ENCODE measurements around the gene FOSB.

FOSB gene
- 1,896 to 10,907 (median 7,348) reads per million in 3 donors for total RNA-seq

DNA sequence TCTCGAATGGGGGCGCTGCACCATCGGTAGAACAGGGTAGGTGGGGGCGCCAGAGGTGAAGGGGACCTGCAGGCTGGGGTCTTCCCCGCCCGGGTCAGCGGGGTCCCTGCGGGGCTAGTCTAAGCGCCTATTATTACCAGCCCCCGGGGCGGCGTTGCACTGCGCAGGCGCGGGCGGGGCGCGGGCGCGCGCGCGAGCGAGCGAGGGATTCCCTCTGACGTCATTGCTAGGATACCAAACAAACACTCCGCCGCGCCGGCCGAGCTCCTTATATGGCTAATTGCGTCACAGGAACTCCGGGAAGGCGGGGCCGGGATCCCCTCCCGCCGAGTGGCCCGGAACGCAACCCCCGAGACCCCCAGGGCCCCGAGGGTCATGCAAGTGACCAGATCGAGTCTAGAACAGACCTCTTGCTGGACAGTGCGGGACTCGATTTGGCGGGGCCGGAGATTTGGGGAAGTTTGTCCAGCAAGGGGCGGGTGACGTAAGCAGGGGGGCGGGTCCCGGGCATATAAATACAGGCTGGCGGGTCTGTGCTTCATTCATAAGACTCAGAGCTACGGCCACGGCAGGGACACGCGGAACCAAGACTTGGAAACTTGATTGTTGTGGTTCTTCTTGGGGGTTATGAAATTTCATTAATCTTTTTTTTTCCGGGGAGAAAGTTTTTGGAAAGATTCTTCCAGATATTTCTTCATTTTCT lies at the start of gene FOSB:
TSS of gene FOSB (plus strand) at position 541 of the 703 bp plus-strand sequence. CDS start 591 bp downstream, outside the sequence.
- no peaks in the 10 kb centered on the region for H3K27me3 ChIP-seq (replicated peaks; ENCODE audit: control insufficient read depth, insufficient read depth, low read length, poor library complexity, severe bottlenecking)
- no peaks in the 10 kb centered on the region for H3K9me3 ChIP-seq (ENCODE audit: control insufficient read depth, low read length)
- H3K4me3 ChIP-seq (ENCODE audit: insufficient read depth, low read depth, low read length, poor library complexity, severe bottlenecking): peak within 1 kb of the TSS; percentile 91
- peaks cover 14% of the 10 kb centered on the region for H3K4me1 ChIP-seq (ENCODE audit: control insufficient read depth, insufficient read depth, low read length, poor library complexity, severe bottlenecking)
- peak within 1 kb of the TSS; percentile 99 for H3K27ac ChIP-seq (ENCODE audit: insufficient read depth, low read length, poor library complexity, severe bottlenecking)
- peak; percentile 91 to 96 (median 95) for DNase-seq
- peaks cover 8% of the 10 kb centered on the region for H3K36me3 ChIP-seq (ENCODE audit: control insufficient read depth, insufficient read depth, low read length)

DNA sequence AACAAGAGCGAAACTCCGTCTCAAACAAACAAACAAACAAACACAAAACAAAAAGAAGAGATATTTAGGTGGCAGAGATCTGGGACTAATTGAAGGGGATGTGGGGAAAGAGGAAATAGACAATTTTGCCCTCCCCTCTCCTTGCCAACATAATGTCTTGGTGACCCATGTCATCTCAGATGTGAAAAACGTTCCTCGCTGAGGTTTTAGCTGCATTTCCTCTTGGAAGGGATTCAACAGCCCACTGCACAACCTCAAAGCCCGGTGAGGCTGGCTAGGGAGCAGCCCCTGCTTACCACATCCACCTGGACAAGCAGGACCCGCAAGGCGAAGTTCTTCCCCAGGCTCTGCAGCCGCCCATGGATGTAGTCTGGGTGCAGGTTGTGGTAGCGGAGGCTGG lies 49.0 kb upstream of the FOSB start:
- Histone ChIP-seq H3K4me1 (ENCODE audit: control insufficient read depth, insufficient read depth, low read length, poor library complexity, severe bottlenecking) (peaks cover 14% of the 10 kb centered on the region), H3K9me3 (ENCODE audit: control insufficient read depth, low read length) (no peaks in the 10 kb centered on the region), H3K27me3 (replicated peaks; ENCODE audit: control insufficient read depth, insufficient read depth, low read length, poor library complexity, severe bottlenecking) (no peaks in the 10 kb centered on the region), H3K27ac (ENCODE audit: insufficient read depth, low read length, poor library complexity, severe bottlenecking) (no peak overlapping the region), H3K36me3 (ENCODE audit: control insufficient read depth, insufficient read depth, low read length) (peaks cover 26% of the 10 kb centered on the region), H3K4me3 (ENCODE audit: insufficient read depth, low read depth, low read length, poor library complexity, severe bottlenecking) (no peak overlapping the region)
- DNase-seq: no peak

GRCh38 chr19:45419396-45419795 lies 48.4 kb upstream of the FOSB start:
- H3K27me3 ChIP-seq (replicated peaks; ENCODE audit: control insufficient read depth, insufficient read depth, low read length, poor library complexity, severe bottlenecking): no peaks in the 10 kb centered on the region
- H3K36me3 ChIP-seq (ENCODE audit: control insufficient read depth, insufficient read depth, low read length): peaks cover 22% of the 10 kb centered on the region
- no peak overlapping the region for H3K4me3 ChIP-seq (ENCODE audit: insufficient read depth, low read depth, low read length, poor library complexity, severe bottlenecking)
- H3K9me3 ChIP-seq (ENCODE audit: control insufficient read depth, low read length): no peaks in the 10 kb centered on the region
- no peak overlapping the region for H3K27ac ChIP-seq (ENCODE audit: insufficient read depth, low read length, poor library complexity, severe bottlenecking)
- peaks cover 20% of the 10 kb centered on the region for H3K4me1 ChIP-seq (ENCODE audit: control insufficient read depth, insufficient read depth, low read length, poor library complexity, severe bottlenecking)
- no peak for DNase-seq

DNA sequence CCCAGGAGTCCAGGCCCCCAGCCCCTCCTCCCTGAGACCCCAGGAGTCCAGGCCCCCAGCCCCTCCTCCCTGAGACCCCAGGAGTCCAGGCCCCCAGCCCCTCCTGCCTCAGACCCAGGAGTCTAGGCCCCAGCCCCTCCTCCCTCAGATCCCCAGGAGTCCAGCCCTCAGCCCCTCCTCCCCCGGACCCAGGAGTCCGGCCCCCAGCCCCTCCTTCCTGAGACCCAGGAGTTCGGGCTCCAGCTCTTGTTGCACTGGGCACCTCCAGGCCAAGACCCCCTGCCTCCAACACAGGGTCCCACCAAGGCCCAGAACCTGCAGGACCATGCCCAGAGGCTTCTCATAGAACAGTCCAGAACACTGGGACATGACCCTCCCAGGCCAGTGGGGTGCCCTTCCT lies 47.9 kb upstream of the FOSB start:
- H3K27ac ChIP-seq (ENCODE audit: insufficient read depth, low read length, poor library complexity, severe bottlenecking): no peak overlapping the region
- no peaks in the 10 kb centered on the region for H3K9me3 ChIP-seq (ENCODE audit: control insufficient read depth, low read length)
- no peak for DNase-seq
- H3K27me3 ChIP-seq (replicated peaks; ENCODE audit: control insufficient read depth, insufficient read depth, low read length, poor library complexity, severe bottlenecking): no peaks in the 10 kb centered on the region
- H3K4me1 ChIP-seq (ENCODE audit: control insufficient read depth, insufficient read depth, low read length, poor library complexity, severe bottlenecking): peaks cover 20% of the 10 kb centered on the region
- peaks cover 17% of the 10 kb centered on the region for H3K36me3 ChIP-seq (ENCODE audit: control insufficient read depth, insufficient read depth, low read length)
- no peak overlapping the region for H3K4me3 ChIP-seq (ENCODE audit: insufficient read depth, low read depth, low read length, poor library complexity, severe bottlenecking)

- no peaks in the 10 kb centered on the region for H3K9me3 ChIP-seq (ENCODE audit: control insufficient read depth, low read length)
- no peak overlapping the region for H3K4me3 ChIP-seq (ENCODE audit: insufficient read depth, low read depth, low read length, poor library complexity, severe bottlenecking)
- H3K27me3 ChIP-seq (replicated peaks; ENCODE audit: control insufficient read depth, insufficient read depth, low read length, poor library complexity, severe bottlenecking): no peaks in the 10 kb centered on the region
- DNase-seq: no peak
- peaks cover 20% of the 10 kb centered on the region for H3K4me1 ChIP-seq (ENCODE audit: control insufficient read depth, insufficient read depth, low read length, poor library complexity, severe bottlenecking)
- peaks cover 17% of the 10 kb centered on the region for H3K36me3 ChIP-seq (ENCODE audit: control insufficient read depth, insufficient read depth, low read length)
- H3K27ac ChIP-seq (ENCODE audit: insufficient read depth, low read length, poor library complexity, severe bottlenecking): no peak overlapping the region
These were observed 47.4 kb upstream of the FOSB start for GRCh38 chr19:45420356-45420755.

GRCh38 chr19:45420871-45421270 lies 46.9 kb upstream of the FOSB start:
- Histone ChIP-seq H3K4me1 (ENCODE audit: control insufficient read depth, insufficient read depth, low read length, poor library complexity, severe bottlenecking) (peaks cover 20% of the 10 kb centered on the region), H3K27me3 (replicated peaks; ENCODE audit: control insufficient read depth, insufficient read depth, low read length, poor library complexity, severe bottlenecking) (no peaks in the 10 kb centered on the region), H3K36me3 (ENCODE audit: control insufficient read depth, insufficient read depth, low read length) (peaks cover 13% of the 10 kb centered on the region), H3K9me3 (ENCODE audit: control insufficient read depth, low read length) (no peaks in the 10 kb centered on the region), H3K4me3 (ENCODE audit: insufficient read depth, low read depth, low read length, poor library complexity, severe bottlenecking) (no peak overlapping the region), H3K27ac (ENCODE audit: insufficient read depth, low read length, poor library complexity, severe bottlenecking) (no peak overlapping the region)
- DNase-seq: no peak

DNA sequence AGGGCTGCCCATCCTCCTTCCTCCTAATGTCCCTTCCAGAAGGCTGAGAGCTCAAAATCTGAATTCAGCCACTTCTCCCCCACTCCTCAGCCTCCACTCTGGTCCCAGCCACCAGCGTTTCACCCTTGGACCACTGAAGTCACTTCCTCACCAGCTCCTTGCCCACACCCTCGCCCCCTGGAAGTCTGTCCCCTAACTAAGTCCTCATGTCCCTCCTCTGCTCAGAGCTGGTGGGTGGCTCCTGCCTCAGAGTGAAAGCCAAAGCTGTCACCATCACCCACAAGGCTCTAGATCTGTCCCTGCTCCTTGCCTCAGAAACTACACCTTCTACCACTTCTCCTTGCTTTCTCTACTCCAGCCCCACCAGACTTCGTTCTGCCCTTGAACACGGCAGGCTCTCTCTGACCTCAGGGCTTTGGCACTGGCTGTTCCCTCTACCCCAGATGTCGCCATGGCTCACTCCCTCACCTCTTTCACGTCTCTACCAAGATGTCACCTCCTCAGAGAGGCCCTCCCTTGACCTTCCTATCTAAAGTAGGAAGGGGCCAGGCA lies 45.8 kb upstream of the FOSB start:
- no peak for DNase-seq
- peaks cover 20% of the 10 kb centered on the region for H3K4me1 ChIP-seq (ENCODE audit: control insufficient read depth, insufficient read depth, low read length, poor library complexity, severe bottlenecking)
- H3K27ac ChIP-seq (ENCODE audit: insufficient read depth, low read length, poor library complexity, severe bottlenecking): no peak overlapping the region
- H3K9me3 ChIP-seq (ENCODE audit: control insufficient read depth, low read length): no peaks in the 10 kb centered on the region
- no peak overlapping the region for H3K4me3 ChIP-seq (ENCODE audit: insufficient read depth, low read depth, low read length, poor library complexity, severe bottlenecking)
- peaks cover 9% of the 10 kb centered on the region for H3K36me3 ChIP-seq (ENCODE audit: control insufficient read depth, insufficient read depth, low read length)
- H3K27me3 ChIP-seq (replicated peaks; ENCODE audit: control insufficient read depth, insufficient read depth, low read length, poor library complexity, severe bottlenecking): no peaks in the 10 kb centered on the region

DNA sequence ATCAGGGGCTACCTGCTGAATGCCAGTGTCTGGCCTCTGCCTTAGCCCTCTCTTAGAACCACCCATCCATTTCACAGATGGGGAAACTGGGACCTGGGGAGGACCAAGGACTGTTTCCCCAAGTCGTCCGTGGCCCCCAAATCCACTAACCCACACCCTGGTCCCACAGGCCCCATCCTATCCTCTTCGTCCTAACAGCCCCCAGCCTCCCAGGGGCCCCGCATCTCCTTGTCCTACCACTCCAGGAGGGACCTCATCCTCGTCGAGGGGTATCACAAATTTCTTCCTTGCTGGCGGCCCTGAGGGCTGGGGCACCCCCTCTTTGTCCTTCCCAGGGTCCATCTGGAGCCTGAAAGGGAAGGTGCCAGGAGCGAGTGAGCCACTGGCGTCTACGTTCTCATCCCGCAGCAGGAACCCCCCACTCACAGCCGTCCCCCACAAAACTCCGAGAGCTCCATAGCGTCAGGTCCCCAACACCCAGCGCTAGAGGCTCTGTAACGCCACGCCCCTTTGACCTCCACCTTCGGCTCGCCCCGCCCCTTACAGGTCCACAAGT lies 44.7 kb upstream of the FOSB start:
- peaks cover 4% of the 10 kb centered on the region for H3K36me3 ChIP-seq (ENCODE audit: control insufficient read depth, insufficient read depth, low read length)
- H3K4me3 ChIP-seq (ENCODE audit: insufficient read depth, low read depth, low read length, poor library complexity, severe bottlenecking): peak overlapping the region; percentile 57
- peak overlapping the region; percentile 64 for H3K27ac ChIP-seq (ENCODE audit: insufficient read depth, low read length, poor library complexity, severe bottlenecking)
- H3K4me1 ChIP-seq (ENCODE audit: control insufficient read depth, insufficient read depth, low read length, poor library complexity, severe bottlenecking): peaks cover 20% of the 10 kb centered on the region
- no peaks in the 10 kb centered on the region for H3K9me3 ChIP-seq (ENCODE audit: control insufficient read depth, low read length)
- H3K27me3 ChIP-seq (replicated peaks; ENCODE audit: control insufficient read depth, insufficient read depth, low read length, poor library complexity, severe bottlenecking): no peaks in the 10 kb centered on the region
- no peak for DNase-seq

DNA sequence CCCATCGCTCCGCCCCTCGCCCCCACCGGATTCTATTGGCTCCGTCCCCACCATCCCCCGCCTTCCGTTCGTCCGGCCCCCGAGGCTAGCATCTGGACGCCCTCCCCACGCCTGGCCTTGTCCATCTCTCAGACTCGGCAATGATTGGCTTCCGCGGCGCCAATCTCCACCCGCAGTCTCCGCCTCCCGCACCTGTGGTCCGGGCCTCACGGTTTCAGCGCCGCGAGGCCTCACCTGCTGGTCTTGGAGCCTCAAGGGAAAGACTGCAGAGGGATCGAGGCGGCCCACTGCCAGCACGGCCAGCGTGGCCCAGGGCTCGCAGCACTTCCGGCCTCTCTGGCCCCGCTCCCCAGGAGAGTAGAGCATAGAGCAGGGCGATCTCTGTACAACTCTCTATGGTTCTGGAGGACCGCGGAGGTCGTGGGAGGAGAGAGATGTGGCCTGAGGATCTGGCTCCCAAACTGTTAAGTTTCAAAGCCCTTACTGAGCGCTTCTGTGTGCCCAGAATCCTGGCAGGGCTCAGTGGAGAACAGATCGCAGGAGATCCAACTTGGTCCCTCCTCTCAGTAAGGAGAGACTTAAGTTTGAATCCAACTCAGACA lies 44.1 kb upstream of the FOSB start, which contains the start of gene ERCC1:
TSS of gene ERCC1 (minus strand) at position 329 of the 602 bp plus-strand sequence. CDS start 543 bp downstream, outside the sequence.
- Histone ChIP-seq H3K36me3 (ENCODE audit: control insufficient read depth, insufficient read depth, low read length) (peaks cover 4% of the 10 kb centered on the region), H3K4me3 (ENCODE audit: insufficient read depth, low read depth, low read length, poor library complexity, severe bottlenecking) (peak within 1 kb of the TSS; percentile 57), H3K4me1 (ENCODE audit: control insufficient read depth, insufficient read depth, low read length, poor library complexity, severe bottlenecking) (peaks cover 25% of the 10 kb centered on the region), H3K27me3 (replicated peaks; ENCODE audit: control insufficient read depth, insufficient read depth, low read length, poor library complexity, severe bottlenecking) (peaks cover 5% of the 10 kb centered on the region), H3K27ac (ENCODE audit: insufficient read depth, low read length, poor library complexity, severe bottlenecking) (peak within 1 kb of the TSS; percentile 64), H3K9me3 (ENCODE audit: control insufficient read depth, low read length) (no peaks in the 10 kb centered on the region)
- DNase-seq: peak; percentile 72 to 83 (median 74)

All from effector memory CD4-positive, alpha-beta T cell (primary cell).